Measurements from ENCODE around the gene RIMKLB. TPM values are rescaled to one million over a fixed set of nuclear protein-coding genes. Genes with fewer than 3 reads are reported as not detected.

RIMKLB gene
- total RNA-seq, 1 donor from 2014 or later, result 30.0 TPM

- DNase-seq (ENCODE audit: low read depth), result no peak
- H3K4me3 ChIP-seq (ENCODE audit: low read depth, low read length), result no peak overlapping the region
- H3K36me3 ChIP-seq (ENCODE audit: control insufficient read depth, insufficient read depth, low read length), result no peaks in the 10 kb centered on the region
- H3K27me3 ChIP-seq (ENCODE audit: control insufficient read depth, insufficient read depth, low read length), result no peaks in the 10 kb centered on the region
- no peak for TF ChIP-seq CTCF (IDR thresholded peaks at IDR 0.05; ENCODE audit: insufficient read depth, low read length, poor library complexity, severe bottlenecking)
These were observed 72.7 kb downstream of the RIMKLB start for GRCh38 chr12:8770499-8770898.

GRCh38 chr12:8771072-8771471 lies 73.3 kb downstream of the RIMKLB start:
- H3K27me3 ChIP-seq (ENCODE audit: control insufficient read depth, insufficient read depth, low read length), result no peaks in the 10 kb centered on the region
- H3K4me3 ChIP-seq (ENCODE audit: low read depth, low read length), result no peak overlapping the region
- no peak for TF ChIP-seq CTCF (IDR thresholded peaks at IDR 0.05; ENCODE audit: insufficient read depth, low read length, poor library complexity, severe bottlenecking)
- H3K36me3 ChIP-seq (ENCODE audit: control insufficient read depth, insufficient read depth, low read length), result no peaks in the 10 kb centered on the region
- DNase-seq (ENCODE audit: low read depth), result no peak

- no peaks in the 10 kb centered on the region for H3K27me3 ChIP-seq (ENCODE audit: control insufficient read depth, insufficient read depth, low read length)
- TF ChIP-seq CTCF (IDR thresholded peaks at IDR 0.05; ENCODE audit: insufficient read depth, low read length, poor library complexity, severe bottlenecking), result no peak
- H3K36me3 ChIP-seq (ENCODE audit: control insufficient read depth, insufficient read depth, low read length), result no peaks in the 10 kb centered on the region
- no peak for DNase-seq (ENCODE audit: low read depth)
- H3K4me3 ChIP-seq (ENCODE audit: low read depth, low read length), result no peak overlapping the region
These were observed 75.7 kb downstream of the RIMKLB start for GRCh38 chr12:8773461-8773860.

- Histone ChIP-seq H3K27me3 (ENCODE audit: control insufficient read depth, insufficient read depth, low read length) (no peaks in the 10 kb centered on the region), H3K4me3 (ENCODE audit: low read depth, low read length) (no peak overlapping the region), H3K36me3 (ENCODE audit: control insufficient read depth, insufficient read depth, low read length) (no peaks in the 10 kb centered on the region)
- DNase-seq (ENCODE audit: low read depth), result no peak
- no peak for TF ChIP-seq CTCF (IDR thresholded peaks at IDR 0.05; ENCODE audit: insufficient read depth, low read length, poor library complexity, severe bottlenecking)
These were observed 81.5 kb downstream of the RIMKLB start for GRCh38 chr12:8779281-8779680.

- TF ChIP-seq CTCF (IDR thresholded peaks at IDR 0.05; ENCODE audit: insufficient read depth, low read length, poor library complexity, severe bottlenecking), result no peak
- Histone ChIP-seq H3K27me3 (ENCODE audit: control insufficient read depth, insufficient read depth, low read length) (no peaks in the 10 kb centered on the region), H3K36me3 (ENCODE audit: control insufficient read depth, insufficient read depth, low read length) (no peaks in the 10 kb centered on the region), H3K4me3 (ENCODE audit: low read depth, low read length) (no peak overlapping the region)
- no peak for DNase-seq (ENCODE audit: low read depth)
These were observed 82.1 kb downstream of the RIMKLB start for GRCh38 chr12:8779862-8780261.

- peak; percentile 52 for TF ChIP-seq CTCF (IDR thresholded peaks at IDR 0.05; ENCODE audit: insufficient read depth, low read length, poor library complexity, severe bottlenecking)
- DNase-seq (ENCODE audit: low read depth), result no peak
- no peaks in the 10 kb centered on the region for H3K27me3 ChIP-seq (ENCODE audit: control insufficient read depth, insufficient read depth, low read length)
- no peak overlapping the region for H3K4me3 ChIP-seq (ENCODE audit: low read depth, low read length)
- no peaks in the 10 kb centered on the region for H3K36me3 ChIP-seq (ENCODE audit: control insufficient read depth, insufficient read depth, low read length)
These were observed 82.6 kb downstream of the RIMKLB start for GRCh38 chr12:8780389-8780788.

All from kidney epithelial cell (primary cell).